Neuronal stem cell (in vitro differentiated cells): ENCODE measurements around the gene ARPC3.
"Not testable (repeated sequence)": the region's sequence is repeated elsewhere in the genome, so short reads cannot be mapped to it uniquely, and the experiment has no call there.

ENCODE experiments used
- DNase-seq: peaks from one replicate; pipeline ENCODE4 v3.0.0-alpha.2; 2013; ENCODE audit warnings: low spot score
- H2AFZ ChIP-seq: one replicate; pipeline ENCODE4 v1.6.1; 2013; ENCODE audit warnings: mild to moderate bottlenecking, low read length, inconsistent platforms
- H2AK5ac ChIP-seq: 2 replicates; pipeline ENCODE4 v1.6.1; 2013; ENCODE audit warnings: low read depth, mild to moderate bottlenecking, inconsistent platforms, low read length, moderate library complexity, mixed read lengths
- H2BK120ac ChIP-seq: 2 replicates; pipeline ENCODE4 v1.6.1; 2013; ENCODE audit warnings: low read depth, mild to moderate bottlenecking, inconsistent platforms, low read length, moderate library complexity, mixed read lengths
- H2BK12ac ChIP-seq: one replicate; pipeline ENCODE4 v1.6.1; 2013; ENCODE audit warnings: low read length, inconsistent platforms
- H2BK15ac ChIP-seq: 2 replicates; pipeline ENCODE4 v1.6.1; 2013; ENCODE audit warnings: mild to moderate bottlenecking, low read length, inconsistent platforms, mixed read lengths
- H2BK5ac ChIP-seq: one replicate; pipeline ENCODE4 v1.6.1; 2013; ENCODE audit warnings: inconsistent platforms, mild to moderate bottlenecking, low read length, moderate library complexity
- H3K14ac ChIP-seq: one replicate; pipeline ENCODE4 v1.6.1; 2013; ENCODE audit warnings: low read length, inconsistent platforms
- H3K18ac ChIP-seq: 2 replicates; pipeline ENCODE4 v1.6.1; 2013; ENCODE audit warnings: low read length, inconsistent platforms
- H3K23ac ChIP-seq: 2 replicates; pipeline ENCODE4 v1.6.1; 2013; ENCODE audit warnings: low read depth, mild to moderate bottlenecking, mixed read lengths, low read length, inconsistent platforms; ENCODE audit not compliant: poor library complexity
- H3K27ac ChIP-seq: replicated peaks from 3 replicates; pipeline ENCODE4 v1.5.1; 2013; ENCODE audit warnings: low read length, inconsistent platforms
- H3K27me3 ChIP-seq, 3 experiments: 2 replicates each; pipeline ENCODE4 v1.6.1; 2013; ENCODE audit warnings: low read length in 3 of 3, mild to moderate bottlenecking in 2 of 3, inconsistent platforms in 1 of 3, low read depth in 1 of 3, mixed read lengths in 1 of 3, moderate library complexity in 1 of 3; ENCODE audit not compliant: control insufficient read depth in 3 of 3, insufficient read depth in 3 of 3
- H3K36me3 ChIP-seq, 2 donors: replicated peaks in 1 of 2; 2 replicates each; pipeline ENCODE4 v1.6.1; 2013; ENCODE audit warnings: low read length in 2 of 2; ENCODE audit not compliant: control insufficient read depth in 2 of 2, insufficient read depth in 2 of 2
- H3K4ac ChIP-seq: 2 replicates; pipeline ENCODE4 v1.6.1; 2013; ENCODE audit warnings: inconsistent platforms, mild to moderate bottlenecking, low read length, moderate library complexity
- H3K4me1 ChIP-seq, 2 donors: 1 replicate in 1 of 2; 2 replicates in 1 of 2; pipeline ENCODE4 v1.6.1; 2013; ENCODE audit warnings: low read length in 2 of 2, low read depth in 1 of 2; ENCODE audit not compliant: control insufficient read depth in 2 of 2, insufficient read depth in 1 of 2
- H3K4me2 ChIP-seq: one replicate; pipeline ENCODE4 v1.6.1; 2013; ENCODE audit warnings: mild to moderate bottlenecking, low read length, inconsistent platforms; ENCODE audit not compliant: insufficient read depth, poor library complexity, severe bottlenecking
- H3K4me3 ChIP-seq, 2 donors: 2 replicates each; pipeline ENCODE4 v1.5.1; 2013; ENCODE audit warnings: low read length in 2 of 2, mild to moderate bottlenecking in 2 of 2, inconsistent platforms in 1 of 2, moderate library complexity in 1 of 2
- H3K79me1 ChIP-seq: one replicate; pipeline ENCODE4 v1.6.1; 2013; ENCODE audit warnings: low read depth, mild to moderate bottlenecking, inconsistent platforms, low read length, moderate library complexity
- H3K9ac ChIP-seq: one replicate; pipeline ENCODE4 v1.6.1; 2013; ENCODE audit warnings: mild to moderate bottlenecking, low read depth, low read length, inconsistent platforms; ENCODE audit not compliant: poor library complexity
- H3K9me3 ChIP-seq, 2 donors: replicated peaks in 1 of 2; 2 replicates each; pipeline versions ENCODE3 to v1.6.1; 2013; ENCODE audit warnings: low read length in 2 of 2, mild to moderate bottlenecking in 2 of 2, inconsistent platforms in 1 of 2, low read depth in 1 of 2, mixed read lengths in 1 of 2, moderate library complexity in 1 of 2; ENCODE audit not compliant: control insufficient read depth in 2 of 2, insufficient read depth in 1 of 2
- H4K8ac ChIP-seq: one replicate; pipeline ENCODE4 v1.6.1; 2013; ENCODE audit warnings: low read depth, mild to moderate bottlenecking, inconsistent platforms, low read length, moderate library complexity
- H4K91ac ChIP-seq: one replicate; pipeline ENCODE4 v1.6.1; 2013; ENCODE audit warnings: low read length, low read depth, mild to moderate bottlenecking, inconsistent platforms; ENCODE audit not compliant: poor library complexity
- WGBS, 2 donors: extraction: QIAGEN DNeasy Blood & Tissue Kit; methylation state at CpG; one replicate each; pipeline ENCODE4 v1.1.7; 2013; ENCODE audit warnings: missing lambda C conversion rate in 2 of 2, mixed read lengths in 1 of 2; ENCODE audit not compliant: insufficient read length in 2 of 2, insufficient replicate concordance in 1 of 2; ENCODE audit errors: extremely low coverage in 2 of 2; 5-methylcytosine and 5-hydroxymethylcytosine counted together

ARPC3 gene

GRCh38 chr12:110429676-110430075 is 20.5 kb downstream of the ARPC3 start:
- not testable (repeated sequence) for H3K14ac ChIP-seq, H2AFZ ChIP-seq, H3K79me1 ChIP-seq, H3K9ac ChIP-seq, H4K8ac ChIP-seq, H4K91ac ChIP-seq, H2BK12ac ChIP-seq, H3K4me2 ChIP-seq, H3K23ac ChIP-seq, H2BK15ac ChIP-seq, H2AK5ac ChIP-seq, H3K18ac ChIP-seq, H3K9me3 ChIP-seq, H3K36me3 ChIP-seq, DNase-seq, H2BK120ac ChIP-seq, H3K4ac ChIP-seq, H3K4me3 ChIP-seq, H3K27me3 ChIP-seq, H3K4me1 ChIP-seq, H3K27ac ChIP-seq
- no CpG with 5 or more reads among the region's 15 CpGs for WGBS, 2 donors
- H2BK5ac ChIP-seq = peak overlapping the region; percentile 66

GRCh38 chr12:110426406-110426805 is 23.7 kb downstream of the ARPC3 start:
- WGBS, 2 donors = no CpG with 5 or more reads among the region's 3 CpGs
- DNase-seq = no peak
- no peak overlapping the region for H2BK15ac ChIP-seq
- H2AK5ac ChIP-seq = no peak overlapping the region
- H2BK120ac ChIP-seq = no peak overlapping the region
- H3K79me1 ChIP-seq = no peaks in the 10 kb centered on the region
- H2BK5ac ChIP-seq = no peak overlapping the region
- no peak overlapping the region for H4K8ac ChIP-seq
- no peak overlapping the region for H3K4me2 ChIP-seq
- H3K23ac ChIP-seq = no peak overlapping the region
- H3K9ac ChIP-seq = no peak overlapping the region
- no peaks in the 10 kb centered on the region for H3K27me3 ChIP-seq
- no peaks in the 10 kb centered on the region for H3K9me3 ChIP-seq
- no peak overlapping the region for H2AFZ ChIP-seq
- H3K36me3 ChIP-seq = no peaks in the 10 kb centered on the region
- H3K4me1 ChIP-seq = peaks cover 0 to 5% of the 10 kb centered on the region in 2 donors
- no peak overlapping the region for H4K91ac ChIP-seq
- no peak overlapping the region for H2BK12ac ChIP-seq
- no peak overlapping the region for H3K4ac ChIP-seq
- no peak overlapping the region for H3K4me3 ChIP-seq
- no peak overlapping the region for H3K14ac ChIP-seq
- H3K27ac ChIP-seq = no peak overlapping the region
- no peak overlapping the region for H3K18ac ChIP-seq

- Histone ChIP-seq H2AK5ac (no peak overlapping the region), H3K4me1 (peaks cover 0 to 5% of the 10 kb centered on the region in 2 donors), H3K23ac (no peak overlapping the region), H2BK120ac (no peak overlapping the region), H3K27ac (no peak overlapping the region), H3K14ac (no peak overlapping the region), H3K27me3 (no peaks in the 10 kb centered on the region), H3K4me3 (no peak overlapping the region), H3K9ac (no peak overlapping the region), H3K9me3 (no peaks in the 10 kb centered on the region), H3K4me2 (no peak overlapping the region), H4K8ac (no peak overlapping the region), H2BK5ac (no peak overlapping the region), H3K4ac (no peak overlapping the region), H3K79me1 (no peaks in the 10 kb centered on the region), H3K18ac (no peak overlapping the region), H3K36me3 (no peaks in the 10 kb centered on the region), H2BK12ac (no peak overlapping the region), H2BK15ac (no peak overlapping the region), H4K91ac (no peak overlapping the region), H2AFZ (no peak overlapping the region)
- DNase-seq = no peak
- no CpG with 5 or more reads among the region's 3 CpGs for WGBS, 2 donors
These were observed 25.9 kb downstream of the ARPC3 start for GRCh38 chr12:110424237-110424636.

- no peak overlapping the region for H3K4me2 ChIP-seq
- H3K27me3 ChIP-seq = no peaks in the 10 kb centered on the region
- H3K4me1 ChIP-seq = peaks cover 0 to 5% of the 10 kb centered on the region in 2 donors
- H3K4me3 ChIP-seq = no peak overlapping the region
- H3K79me1 ChIP-seq = no peaks in the 10 kb centered on the region
- H3K9me3 ChIP-seq = no peaks in the 10 kb centered on the region
- no peak overlapping the region for H3K27ac ChIP-seq
- no peak for DNase-seq
- no peak overlapping the region for H2BK12ac ChIP-seq
- H3K36me3 ChIP-seq = no peaks in the 10 kb centered on the region
- no peak overlapping the region for H3K14ac ChIP-seq
- no peak overlapping the region for H2BK5ac ChIP-seq
- no peak overlapping the region for H2BK15ac ChIP-seq
- no peak overlapping the region for H2AK5ac ChIP-seq
- no CpG with 5 or more reads among the region's 4 CpGs for WGBS, 2 donors
- no peak overlapping the region for H4K8ac ChIP-seq
- no peak overlapping the region for H2BK120ac ChIP-seq
- no peak overlapping the region for H3K23ac ChIP-seq
- H2AFZ ChIP-seq = peak overlapping the region; percentile 18
- no peak overlapping the region for H3K9ac ChIP-seq
- H4K91ac ChIP-seq = no peak overlapping the region
- H3K18ac ChIP-seq = no peak overlapping the region
- H3K4ac ChIP-seq = no peak overlapping the region
These were observed 28.4 kb downstream of the ARPC3 start for GRCh38 chr12:110421701-110422100.
